Caco-2 (cell line): ENCODE measurements around the gene TRAPPC10. TPM values are rescaled to one million over a fixed set of nuclear protein-coding genes. Genes with fewer than 3 reads are reported as not detected.

Experiments
- BruUV-seq: library from RNA; stranded (reverse); fragments of 400-500 nt; replicated peaks from 2 replicates; lab custom pipeline; 2021; lab: Mats Ljungman, UMichigan
- CTCF ChIA-PET: fragments of 300-600 bp; sonication (Branson Sonifier 250); formaldehyde crosslinking; loops from one replicate; lab custom pipeline; 2022; ENCODE audit warnings: antibody characterized with exemption; lab: Charles Lee
- POLR2A ChIA-PET: fragments of 300-600 bp; sonication (Branson Sonifier 250); formaldehyde crosslinking; loops from one replicate; lab custom pipeline; 2022; ENCODE audit warnings: antibody characterized with exemption; lab: Charles Lee
- DNase-seq, 2 experiments: peaks; one replicate each; pipeline versions ENCODE4 v3.0.0 to v3.0.0-alpha.2; 2020 to 2022
- H3K27me3 ChIP-seq: replicated peaks from 2 replicates; pipeline ENCODE4 v1.6.0; 2011; ENCODE audit warnings: low read length; ENCODE audit not compliant: control insufficient read depth, insufficient read depth
- H3K36me3 ChIP-seq: 2 replicates; pipeline ENCODE4 v1.5.1; 2011; ENCODE audit warnings: low read length; ENCODE audit not compliant: control insufficient read depth, insufficient read depth
- H3K4me1 ChIP-seq: fragments of 250-450 bp; sonication (Bioruptor Pico); 2 replicates; pipeline ENCODE4 v1.5.1; 2020; ENCODE audit warnings: mild to moderate bottlenecking
- H3K4me3 ChIP-seq: 2 replicates; pipeline ENCODE4 v1.5.1; 2011; ENCODE audit warnings: low read depth, mild to moderate bottlenecking, control low read depth, low read length
- H3K9me3 ChIP-seq: fragments of 250-450 bp; sonication (Bioruptor Pico); 2 replicates; pipeline ENCODE4 v1.5.1; 2020; ENCODE audit warnings: mild to moderate bottlenecking, moderate library complexity
- H3K27ac Mint-ChIP-seq: one replicate; pipeline ENCODE4 v1.8.0; 2022; ENCODE audit warnings: mixed read lengths; ENCODE audit not compliant: unreplicated experiment
- H3K27me3 Mint-ChIP-seq: one replicate; pipeline ENCODE4 v1.8.0; 2022; ENCODE audit warnings: mixed read lengths; ENCODE audit not compliant: insufficient read depth, unreplicated experiment
- H3K36me3 Mint-ChIP-seq: one replicate; pipeline ENCODE4 v1.8.0; 2022; ENCODE audit warnings: mild to moderate bottlenecking, mixed read lengths; ENCODE audit not compliant: insufficient read depth, unreplicated experiment
- H3K4me1 Mint-ChIP-seq: one replicate; pipeline ENCODE4 v1.8.0; 2022; ENCODE audit warnings: low read depth, mixed read lengths; ENCODE audit not compliant: unreplicated experiment
- H3K4me3 Mint-ChIP-seq: one replicate; pipeline ENCODE4 v1.8.0; 2022; ENCODE audit warnings: mild to moderate bottlenecking, moderate library complexity, mixed read lengths; ENCODE audit not compliant: unreplicated experiment
- H3K9me3 Mint-ChIP-seq: one replicate; pipeline ENCODE4 v1.8.0; 2022; ENCODE audit warnings: mixed read lengths; ENCODE audit not compliant: unreplicated experiment
- CTCF ChIP-seq, 2 experiments: fragments of 200-600 bp in 1 of 2; IDR thresholded peaks; 1 replicate in 1 of 2; 2 replicates in 1 of 2; pipeline versions ENCODE4 v1.5.1 to v1.8.0; 2011 to 2022; ENCODE audit warnings: antibody characterized with exemption in 1 of 2, control low read depth in 1 of 2, inconsistent platforms in 1 of 2, low read depth in 1 of 2, low read length in 1 of 2, mild to moderate bottlenecking in 1 of 2, moderate library complexity in 1 of 2; ENCODE audit not compliant: insufficient read depth in 1 of 2, severe bottlenecking in 1 of 2, unreplicated experiment in 1 of 2
- intact Hi-C: fragments of 100-400 bp; cut with micrococcal nuclease; formaldehyde crosslinking; loops from one replicate; pipeline ENCODE4 v1.10.0; 2022; ENCODE audit not compliant: unreplicated experiment
- total RNA-seq: library from RNA; stranded (reverse); gene quantifications from 2 replicates; pipeline ENCODE4 v1.2.3, GENCODE V29; 2022

The TRAPPC10 gene
- total RNA-seq, 1 experiment from 2014 or later: 43.4 TPM

- H3K27me3 Mint-ChIP-seq: no peaks in the 10 kb centered on the region
- TF ChIP-seq CTCF (IDR thresholded peaks at IDR 0.05; ENCODE audit: insufficient read depth in 1 of 2, low read depth in 1 of 2, low read length in 1 of 2, severe bottlenecking in 1 of 2, unreplicated experiment in 1 of 2): no peak
- H3K4me1 Mint-ChIP-seq: peaks cover 7% of the 10 kb centered on the region
- H3K4me3 Mint-ChIP-seq: no peak overlapping the region
- H3K9me3 Mint-ChIP-seq: no peaks in the 10 kb centered on the region
- CTCF ChIA-PET: no interaction called here
- Histone ChIP-seq H3K9me3 (no peaks in the 10 kb centered on the region), H3K36me3 (no peaks in the 10 kb centered on the region), H3K4me3 (no peak overlapping the region), H3K4me1 (no peaks in the 10 kb centered on the region), H3K27me3 (no peaks in the 10 kb centered on the region)
- intact Hi-C loops: no loop called here
- POLR2A ChIA-PET: no interaction called here
- peaks cover 45% of the 10 kb centered on the region for H3K36me3 Mint-ChIP-seq
- no peak overlapping the region for H3K27ac Mint-ChIP-seq
- no TSS peak for BruUV-seq
- DNase-seq: no peak
These were observed 51.2 kb downstream of the TRAPPC10 start for GRCh38 chr21:44063151-44063912.

- TF ChIP-seq CTCF (IDR thresholded peaks at IDR 0.05; ENCODE audit: insufficient read depth in 1 of 2, low read depth in 1 of 2, low read length in 1 of 2, severe bottlenecking in 1 of 2, unreplicated experiment in 1 of 2): no peak
These were observed 52.8 kb downstream of the TRAPPC10 start for GRCh38 chr21:44064852-44065403.

GRCh38 chr21:44065428-44065827 is 53.3 kb downstream of the TRAPPC10 start:
- no peaks in the 10 kb centered on the region; the same call in 1 of the 2 replicates for H3K36me3 ChIP-seq
- BruUV-seq: no TSS peak
- CTCF ChIA-PET: no interaction called here
- H3K4me3 ChIP-seq: no peak overlapping the region
- no peak for TF ChIP-seq CTCF (IDR thresholded peaks at IDR 0.05; ENCODE audit: insufficient read depth in 1 of 2, low read depth in 1 of 2, low read length in 1 of 2, severe bottlenecking in 1 of 2, unreplicated experiment in 1 of 2)
- no peak overlapping the region for H3K4me3 Mint-ChIP-seq
- POLR2A ChIA-PET: no interaction called here
- peaks cover 7% of the 10 kb centered on the region for H3K4me1 Mint-ChIP-seq
- H3K36me3 Mint-ChIP-seq: peaks cover 53% of the 10 kb centered on the region
- H3K27ac Mint-ChIP-seq: peak overlapping the region; percentile 29
- H3K27me3 ChIP-seq: no peaks in the 10 kb centered on the region
- no peaks in the 10 kb centered on the region for H3K9me3 Mint-ChIP-seq
- no peak for DNase-seq
- no peaks in the 10 kb centered on the region for H3K27me3 Mint-ChIP-seq
- H3K9me3 ChIP-seq: no peaks in the 10 kb centered on the region
- intact Hi-C loops: no loop called here
- no peaks in the 10 kb centered on the region for H3K4me1 ChIP-seq

More at GRCh38 chr21:44064852-44065403, 52.8 kb downstream of the TRAPPC10 start:
- no peaks in the 10 kb centered on the region; the same call in 1 of the 2 replicates for H3K36me3 ChIP-seq
- no peaks in the 10 kb centered on the region for H3K9me3 ChIP-seq
- Mint-ChIP-seq H3K36me3 (peaks cover 53% of the 10 kb centered on the region), H3K4me3 (no peak overlapping the region), H3K9me3 (no peaks in the 10 kb centered on the region), H3K27me3 (no peaks in the 10 kb centered on the region), H3K4me1 (peaks cover 7% of the 10 kb centered on the region), H3K27ac (peak overlapping the region; percentile 29)
- POLR2A ChIA-PET: no interaction called here
- no peaks in the 10 kb centered on the region for H3K27me3 ChIP-seq
- intact Hi-C loops: no loop called here
- no peaks in the 10 kb centered on the region for H3K4me1 ChIP-seq
- no peak overlapping the region for H3K4me3 ChIP-seq
- CTCF ChIA-PET: no interaction called here
- BruUV-seq: no TSS peak
- no peak for DNase-seq
